Lung (tissue), 12 donors: ENCODE data around the gene ZNF768. TPM values are rescaled to one million over a fixed set of nuclear protein-coding genes. Genes with fewer than 3 reads are reported as not detected.
"Not testable (repeated sequence)": the region's sequence is repeated elsewhere in the genome, so short reads cannot be mapped to it uniquely, and the experiment has no call there.

Source experiments
- ATAC-seq: fragments of 200-7000 bp; cut with Tn5 transposase; one replicate; pipeline ENCODE4 v1.9.1; 2020; ENCODE audit warnings: moderate number of reproducible peaks; ENCODE audit not compliant: insufficient read depth, low FRiP score
- DNase-seq, 3 donors: peaks; one replicate each; pipeline ENCODE4 v3.0.0-alpha.2; 2013 to 2017
- H3K27ac ChIP-seq, 2 donors: one replicate each; pipeline ENCODE4 v1.5.1; 2013; ENCODE audit warnings: mild to moderate bottlenecking in 2 of 2, moderate library complexity in 2 of 2, control low read depth in 1 of 2, inconsistent platforms in 1 of 2, low read depth in 1 of 2, low read length in 1 of 2
- H3K27me3 ChIP-seq, 3 donors: one replicate each; pipeline ENCODE4 v1.5.1; 2013; ENCODE audit warnings: low read length in 2 of 3; ENCODE audit not compliant: control insufficient read depth in 3 of 3, insufficient read depth in 3 of 3
- H3K36me3 ChIP-seq, 4 donors: one replicate each; pipeline ENCODE4 v1.5.1; 2013; ENCODE audit warnings: low read length in 4 of 4, mild to moderate bottlenecking in 1 of 4, moderate library complexity in 1 of 4; ENCODE audit not compliant: control insufficient read depth in 4 of 4, insufficient read depth in 4 of 4
- H3K4me1 ChIP-seq, 5 donors: one replicate each; pipeline ENCODE4 v1.5.1; 2013; ENCODE audit warnings: low read length in 5 of 5, mild to moderate bottlenecking in 2 of 5, moderate library complexity in 1 of 5; ENCODE audit not compliant: control insufficient read depth in 5 of 5, insufficient read depth in 5 of 5
- H3K4me3 ChIP-seq: one replicate; pipeline ENCODE4 v1.5.1; 2013; ENCODE audit warnings: mild to moderate bottlenecking, control low read depth, moderate library complexity
- H3K9ac ChIP-seq, 2 donors: one replicate each; pipeline ENCODE4 v1.5.1; 2013; ENCODE audit warnings: low read length in 2 of 2, control low read depth in 1 of 2; ENCODE audit not compliant: insufficient read depth in 1 of 2
- H3K9me3 ChIP-seq, 4 donors: one replicate each; pipeline ENCODE4 v1.5.1; 2013; ENCODE audit warnings: low read length in 3 of 4, mild to moderate bottlenecking in 1 of 4, moderate library complexity in 1 of 4; ENCODE audit not compliant: control insufficient read depth in 4 of 4, insufficient read depth in 3 of 4
- CTCF ChIP-seq: IDR thresholded peaks from 2 replicates; pipeline ENCODE4 v1.5.1; 2012; ENCODE audit warnings: mild to moderate bottlenecking; ENCODE audit errors: control extremely low read depth, extremely low read depth
- WGBS, 2 donors: extraction: QIAGEN DNeasy Blood & Tissue Kit; methylation state at CpG; one replicate each; pipeline ENCODE4 v1.1.7; 2013; 5-methylcytosine and 5-hydroxymethylcytosine counted together
- polyA plus RNA-seq, 2 donors: library from polyadenylated mRNA; stranded (reverse); fragments of 200-250 nt; gene quantifications; one replicate each; pipeline ENCODE4 v1.2.1, GENCODE V29; 2013
- total RNA-seq, 2 donors: library from RNA; depleted of rRNA in 1 of 2; stranded (reverse); fragments of >200 nt in 1 of 2; gene quantifications; one replicate each; pipeline ENCODE4 v1.2.1, GENCODE V29; 2014 to 2021
- donor health status: control.
- donor health status: control.
- donor health status: Bipolar disorder and iron deficiency.
- donor health status: healthy.
- donor health status: DM: yes; HTN: yes; CAD: no.

The ZNF768 gene
- total and polyA plus RNA-seq, 4 donors = 17.9 to 45.1 (median 27.0) TPM

GRCh38 chr16:30539000-30539964 lies 12.9 kb upstream of the ZNF768 start:
- no peak for DNase-seq
- Histone ChIP-seq H3K27me3 (no peaks in the 10 kb centered on the region), H3K9ac (no peak overlapping the region), H3K9me3 (no peaks in the 10 kb centered on the region), H3K27ac (peak overlapping the region in 1 of 2 donors; percentile 76), H3K4me3 (no peak overlapping the region), H3K36me3 (no peaks in the 10 kb centered on the region), H3K4me1 (peaks cover 2 to 17% (median 5%) of the 10 kb centered on the region in 5 donors)
- WGBS, 2 donors = 80 to 86% methylated on average over 8 of the region's 8 CpGs
- ATAC-seq = no peak
- no peak for TF ChIP-seq CTCF

GRCh38 chr16:30536391-30537024 lies 10.1 kb upstream of the ZNF768 start:
- peaks cover 0 to 27% (median 5%) of the 10 kb centered on the region in 5 donors for H3K4me1 ChIP-seq

GRCh38 chr16:30535777-30536190 lies 9.4 kb upstream of the ZNF768 start:
- H3K27ac ChIP-seq = peak overlapping the region; percentile 85 to 98
- peaks cover 0 to 10% (median 3%) of the 10 kb centered on the region in 4 donors for H3K36me3 ChIP-seq
- no peaks in the 10 kb centered on the region for H3K9me3 ChIP-seq
- DNase-seq = peak; percentile 82 to 87 (median 85)
- ATAC-seq = peak; percentile 67
- peak; percentile 46 for TF ChIP-seq CTCF
- H3K4me1 ChIP-seq = peaks cover 0 to 25% (median 0%) of the 10 kb centered on the region in 5 donors
- H3K4me3 ChIP-seq = peak overlapping the region; percentile 88
- peak overlapping the region; percentile 75 to 90 for H3K9ac ChIP-seq
- WGBS, 2 donors = 26 to 27% methylated on average over 12 of the region's 12 CpGs
- H3K27me3 ChIP-seq = no peaks in the 10 kb centered on the region

More at GRCh38 chr16:30536391-30537024, 10.1 kb upstream of the ZNF768 start:
- H3K27ac ChIP-seq, H3K9me3 ChIP-seq, H3K4me3 ChIP-seq, H3K27me3 ChIP-seq, ATAC-seq, DNase-seq: not testable (repeated sequence)
- H3K36me3 ChIP-seq = peaks cover 0 to 10% (median under 1%) of the 10 kb centered on the region in 4 donors
- peak overlapping the region; percentile 25 to 90 for H3K9ac ChIP-seq
- WGBS, 2 donors = 85 to 88% methylated on average over 13 of the region's 13 CpGs
